Measurements from ENCODE around the gene DOCK4. TPM values are rescaled to one million over a fixed set of nuclear protein-coding genes. Genes with fewer than 3 reads are reported as not detected.

DOCK4 gene
- total and polyA plus RNA-seq, 5 donors from 2014 or later = 0.44 TPM; not detected in 4

DNA sequence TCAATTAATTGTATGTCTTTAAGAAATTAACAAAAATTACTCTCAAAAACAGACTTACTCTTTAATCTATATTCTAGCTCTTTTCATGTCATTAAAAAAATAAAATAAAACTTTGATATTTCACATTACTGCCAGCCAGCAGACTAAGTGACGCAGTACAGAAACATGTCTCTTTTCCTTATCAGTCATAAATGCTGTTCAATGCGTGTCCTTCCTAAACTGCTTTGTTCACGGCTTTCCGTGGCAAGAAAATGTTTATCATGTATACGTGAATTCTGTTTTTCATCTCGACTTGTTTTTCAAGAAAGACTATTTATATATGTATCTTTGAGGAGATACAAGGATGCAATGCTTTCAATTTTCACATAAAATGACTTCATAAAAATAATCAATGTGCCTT, 182.4 kb downstream of the DOCK4 start:
- Histone ChIP-seq H3K36me3 (ENCODE audit: control insufficient read depth, insufficient read depth, low read length) (no peaks in the 10 kb centered on the region), H3K4me3 (ENCODE audit: low read depth, low read length) (no peak overlapping the region), H3K27me3 (ENCODE audit: control insufficient read depth, insufficient read depth, low read length) (no peaks in the 10 kb centered on the region), H3K9me3 (ENCODE audit: control insufficient read depth in 2 of 2, low read length in 2 of 2) (no peaks in the 10 kb centered on the region), H3K27ac (ENCODE audit: insufficient read depth, low read length, poor library complexity, severe bottlenecking) (no peak overlapping the region), H3K4me1 (ENCODE audit: control insufficient read depth, insufficient read depth, low read length, poor library complexity, severe bottlenecking) (no peaks in the 10 kb centered on the region)
- Mint-ChIP-seq H3K36me3 (no peaks in the 10 kb centered on the region), H3K4me1 (no peaks in the 10 kb centered on the region), H3K9me3 (peaks cover 0 to 3% (median 0%) of the 10 kb centered on the region in 7 donors), H3K27me3 (peaks cover 4% of the 10 kb centered on the region), H3K27ac (no peak overlapping the region), H3K4me3 (no peak overlapping the region)
- DNase-seq = no peak
- ATAC-seq (ENCODE audit: low read depth in 2 of 2) = no peak

DNA sequence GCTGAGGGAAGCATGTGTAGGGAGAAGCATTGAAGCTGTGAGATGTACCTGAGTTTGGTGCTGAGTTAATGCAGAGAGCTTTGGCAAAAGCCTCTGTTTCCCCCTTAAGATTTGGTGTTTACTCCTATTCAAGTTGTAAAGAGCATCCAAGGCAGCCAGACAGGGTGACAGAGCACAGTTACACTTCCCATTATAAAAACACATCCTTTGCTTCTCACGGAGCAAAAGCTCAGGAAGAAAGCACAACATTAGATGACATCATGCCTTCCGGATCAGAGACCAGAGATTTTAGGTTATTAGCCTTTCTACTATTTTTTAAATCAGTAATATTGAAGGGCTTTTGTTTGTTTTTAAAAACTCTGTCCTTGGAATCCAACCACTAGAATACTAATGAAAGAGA, 182.9 kb downstream of the DOCK4 start:
- DNase-seq = no peak
- no peak overlapping the region for H3K27ac ChIP-seq (ENCODE audit: insufficient read depth, low read length, poor library complexity, severe bottlenecking)
- H3K27me3 Mint-ChIP-seq = peaks cover 4% of the 10 kb centered on the region
- no peaks in the 10 kb centered on the region for H3K9me3 ChIP-seq (ENCODE audit: control insufficient read depth in 2 of 2, low read length in 2 of 2)
- no peak overlapping the region for H3K4me3 ChIP-seq (ENCODE audit: low read depth, low read length)
- no peaks in the 10 kb centered on the region for H3K4me1 Mint-ChIP-seq
- no peaks in the 10 kb centered on the region for H3K4me1 ChIP-seq (ENCODE audit: control insufficient read depth, insufficient read depth, low read length, poor library complexity, severe bottlenecking)
- ATAC-seq (ENCODE audit: low read depth in 2 of 2) = no peak
- no peaks in the 10 kb centered on the region for H3K27me3 ChIP-seq (ENCODE audit: control insufficient read depth, insufficient read depth, low read length)
- H3K36me3 ChIP-seq (ENCODE audit: control insufficient read depth, insufficient read depth, low read length) = no peaks in the 10 kb centered on the region
- H3K9me3 Mint-ChIP-seq = peaks cover 0 to 3% (median 0%) of the 10 kb centered on the region in 7 donors
- H3K36me3 Mint-ChIP-seq = no peaks in the 10 kb centered on the region
- H3K27ac Mint-ChIP-seq = no peak overlapping the region
- H3K4me3 Mint-ChIP-seq = no peak overlapping the region

DNA sequence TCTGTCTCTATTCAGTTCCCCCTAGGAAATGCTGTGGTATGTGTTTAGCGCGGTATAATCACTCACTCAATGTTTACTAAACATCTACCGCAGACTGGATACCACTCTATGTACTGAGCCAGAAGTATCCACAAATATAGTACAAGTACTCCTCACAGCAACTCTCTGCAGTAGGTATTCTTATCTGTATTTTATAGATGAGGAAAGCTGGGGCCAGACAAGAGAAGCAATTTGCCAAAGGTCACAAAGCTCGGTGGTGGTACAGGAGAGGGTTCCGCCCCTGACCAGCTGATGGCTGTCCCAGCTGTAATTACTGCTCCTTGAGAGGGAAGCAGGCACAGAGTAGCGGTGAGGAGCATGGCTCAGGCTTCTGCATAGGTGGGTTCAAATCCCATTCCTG, 184.1 kb downstream of the DOCK4 start:
- Mint-ChIP-seq H3K36me3 (no peaks in the 10 kb centered on the region), H3K27me3 (peaks cover 4% of the 10 kb centered on the region), H3K9me3 (peaks cover 0 to 3% (median 0%) of the 10 kb centered on the region in 7 donors), H3K4me1 (no peaks in the 10 kb centered on the region), H3K27ac (no peak overlapping the region), H3K4me3 (no peak overlapping the region)
- H3K4me1 ChIP-seq (ENCODE audit: control insufficient read depth, insufficient read depth, low read length, poor library complexity, severe bottlenecking) = no peaks in the 10 kb centered on the region
- H3K36me3 ChIP-seq (ENCODE audit: control insufficient read depth, insufficient read depth, low read length) = no peaks in the 10 kb centered on the region
- DNase-seq (no peak), ATAC-seq (ENCODE audit: low read depth in 2 of 2) (no peak)
- H3K27me3 ChIP-seq (ENCODE audit: control insufficient read depth, insufficient read depth, low read length) = no peaks in the 10 kb centered on the region
- H3K9me3 ChIP-seq (ENCODE audit: control insufficient read depth in 2 of 2, low read length in 2 of 2) = no peaks in the 10 kb centered on the region
- H3K4me3 ChIP-seq (ENCODE audit: low read depth, low read length) = no peak overlapping the region
- H3K27ac ChIP-seq (ENCODE audit: insufficient read depth, low read length, poor library complexity, severe bottlenecking) = no peak overlapping the region

DNA sequence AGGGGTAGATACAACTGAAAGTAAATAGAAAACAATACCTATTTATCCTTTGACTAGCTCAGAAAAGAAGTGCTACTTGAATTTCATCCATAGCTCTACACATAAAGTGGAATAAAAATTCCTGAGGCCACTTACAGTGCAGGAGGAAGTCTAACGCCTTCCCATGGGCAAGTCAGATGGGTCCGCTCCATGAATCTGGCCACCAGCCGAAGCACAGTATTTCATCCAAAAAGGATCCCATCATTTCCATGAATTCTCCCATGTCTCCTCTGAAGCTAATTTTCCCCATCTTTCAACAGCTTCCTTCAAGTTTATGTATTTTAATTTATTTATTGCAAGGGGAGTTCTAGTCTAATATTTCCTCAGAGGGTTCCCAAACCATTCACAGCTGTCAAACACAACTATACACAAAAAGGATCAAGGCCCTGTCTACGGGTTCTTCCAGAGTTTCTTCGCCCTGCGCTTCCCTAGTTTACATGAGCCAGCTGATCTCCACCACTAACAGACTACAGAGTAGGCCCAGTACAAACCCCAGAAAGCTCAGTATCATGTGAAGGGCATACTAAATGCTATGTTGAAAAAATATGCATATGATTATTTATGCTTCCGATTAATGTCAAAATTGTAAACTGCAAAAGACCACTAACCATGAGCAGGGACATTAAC, 184.7 kb downstream of the DOCK4 start:
- H3K9me3 ChIP-seq (ENCODE audit: control insufficient read depth in 2 of 2, low read length in 2 of 2) = no peaks in the 10 kb centered on the region
- no peaks in the 10 kb centered on the region for H3K4me1 Mint-ChIP-seq
- peaks cover 4% of the 10 kb centered on the region for H3K27me3 Mint-ChIP-seq
- ATAC-seq (ENCODE audit: low read depth in 2 of 2) = no peak
- H3K27ac ChIP-seq (ENCODE audit: insufficient read depth, low read length, poor library complexity, severe bottlenecking) = no peak overlapping the region
- no peak overlapping the region for H3K4me3 Mint-ChIP-seq
- no peak overlapping the region for H3K4me3 ChIP-seq (ENCODE audit: low read depth, low read length)
- H3K9me3 Mint-ChIP-seq = peaks cover 0 to 3% (median 0%) of the 10 kb centered on the region in 7 donors
- DNase-seq = no peak
- no peak overlapping the region for H3K27ac Mint-ChIP-seq
- H3K36me3 Mint-ChIP-seq = no peaks in the 10 kb centered on the region
- H3K4me1 ChIP-seq (ENCODE audit: control insufficient read depth, insufficient read depth, low read length, poor library complexity, severe bottlenecking) = no peaks in the 10 kb centered on the region
- no peaks in the 10 kb centered on the region for H3K36me3 ChIP-seq (ENCODE audit: control insufficient read depth, insufficient read depth, low read length)
- H3K27me3 ChIP-seq (ENCODE audit: control insufficient read depth, insufficient read depth, low read length) = no peaks in the 10 kb centered on the region

DNA sequence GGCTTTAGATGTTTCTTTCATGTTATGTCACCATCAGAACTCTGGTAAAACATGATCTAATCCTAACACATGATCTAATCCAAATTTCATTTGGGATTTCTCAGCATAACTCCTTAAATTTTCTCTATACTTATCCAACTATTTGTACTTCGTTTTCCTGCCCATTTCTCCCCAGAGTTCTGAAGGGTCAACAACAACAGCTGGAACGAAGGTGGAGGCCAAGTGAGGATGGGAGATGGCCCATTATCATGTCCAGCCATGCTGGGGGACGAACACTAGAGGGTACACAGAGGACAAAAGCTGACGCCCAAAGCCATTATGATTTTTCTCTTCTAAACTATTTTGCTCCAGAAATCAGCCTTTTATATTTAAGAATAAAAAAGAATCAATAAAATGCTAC, 185.4 kb downstream of the DOCK4 start:
- H3K36me3 ChIP-seq (ENCODE audit: control insufficient read depth, insufficient read depth, low read length) = no peaks in the 10 kb centered on the region
- no peak overlapping the region for H3K27ac Mint-ChIP-seq
- H3K36me3 Mint-ChIP-seq = no peaks in the 10 kb centered on the region
- H3K4me1 ChIP-seq (ENCODE audit: control insufficient read depth, insufficient read depth, low read length, poor library complexity, severe bottlenecking) = no peaks in the 10 kb centered on the region
- ATAC-seq (ENCODE audit: low read depth in 2 of 2) (no peak), DNase-seq (no peak)
- H3K4me3 Mint-ChIP-seq = no peak overlapping the region
- H3K27ac ChIP-seq (ENCODE audit: insufficient read depth, low read length, poor library complexity, severe bottlenecking) = no peak overlapping the region
- no peaks in the 10 kb centered on the region for H3K4me1 Mint-ChIP-seq
- H3K9me3 ChIP-seq (ENCODE audit: control insufficient read depth in 2 of 2, low read length in 2 of 2) = no peaks in the 10 kb centered on the region
- no peak overlapping the region for H3K4me3 ChIP-seq (ENCODE audit: low read depth, low read length)
- peaks cover 0 to 2% (median 0%) of the 10 kb centered on the region in 7 donors for H3K9me3 Mint-ChIP-seq
- no peaks in the 10 kb centered on the region for H3K27me3 ChIP-seq (ENCODE audit: control insufficient read depth, insufficient read depth, low read length)
- peaks cover under 1% of the 10 kb centered on the region for H3K27me3 Mint-ChIP-seq

DNA sequence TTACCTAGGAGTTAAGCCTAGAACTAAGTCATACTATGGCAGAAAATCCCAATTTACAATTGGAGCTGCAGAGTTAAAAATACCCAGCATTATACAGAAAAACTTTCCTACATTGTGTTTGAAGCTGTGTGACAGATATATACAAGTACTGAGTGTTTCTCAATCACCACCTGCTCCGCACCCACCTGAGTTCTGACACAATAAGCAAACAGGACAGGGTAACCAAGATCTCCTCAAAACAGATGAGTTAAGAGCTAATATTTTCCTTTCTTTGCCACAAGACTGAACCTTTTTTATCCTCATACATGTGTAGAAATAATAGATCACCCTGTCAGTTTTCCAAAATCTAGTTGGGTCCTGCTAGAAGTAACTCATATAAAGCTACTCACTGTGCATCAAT, 186.3 kb downstream of the DOCK4 start:
- no peaks in the 10 kb centered on the region for H3K36me3 Mint-ChIP-seq
- DNase-seq (no peak), ATAC-seq (ENCODE audit: low read depth in 2 of 2) (no peak)
- no peaks in the 10 kb centered on the region for H3K27me3 Mint-ChIP-seq
- H3K4me1 ChIP-seq (ENCODE audit: control insufficient read depth, insufficient read depth, low read length, poor library complexity, severe bottlenecking) = no peaks in the 10 kb centered on the region
- H3K9me3 ChIP-seq (ENCODE audit: control insufficient read depth in 2 of 2, low read length in 2 of 2) = no peaks in the 10 kb centered on the region
- no peaks in the 10 kb centered on the region for H3K36me3 ChIP-seq (ENCODE audit: control insufficient read depth, insufficient read depth, low read length)
- H3K27ac Mint-ChIP-seq = no peak overlapping the region
- H3K4me3 ChIP-seq (ENCODE audit: low read depth, low read length) = no peak overlapping the region
- H3K27me3 ChIP-seq (ENCODE audit: control insufficient read depth, insufficient read depth, low read length) = no peaks in the 10 kb centered on the region
- no peak overlapping the region for H3K4me3 Mint-ChIP-seq
- H3K4me1 Mint-ChIP-seq = no peaks in the 10 kb centered on the region
- H3K27ac ChIP-seq (ENCODE audit: insufficient read depth, low read length, poor library complexity, severe bottlenecking) = no peak overlapping the region
- H3K9me3 Mint-ChIP-seq = peaks cover 0 to 1% (median 0%) of the 10 kb centered on the region in 7 donors

DNA sequence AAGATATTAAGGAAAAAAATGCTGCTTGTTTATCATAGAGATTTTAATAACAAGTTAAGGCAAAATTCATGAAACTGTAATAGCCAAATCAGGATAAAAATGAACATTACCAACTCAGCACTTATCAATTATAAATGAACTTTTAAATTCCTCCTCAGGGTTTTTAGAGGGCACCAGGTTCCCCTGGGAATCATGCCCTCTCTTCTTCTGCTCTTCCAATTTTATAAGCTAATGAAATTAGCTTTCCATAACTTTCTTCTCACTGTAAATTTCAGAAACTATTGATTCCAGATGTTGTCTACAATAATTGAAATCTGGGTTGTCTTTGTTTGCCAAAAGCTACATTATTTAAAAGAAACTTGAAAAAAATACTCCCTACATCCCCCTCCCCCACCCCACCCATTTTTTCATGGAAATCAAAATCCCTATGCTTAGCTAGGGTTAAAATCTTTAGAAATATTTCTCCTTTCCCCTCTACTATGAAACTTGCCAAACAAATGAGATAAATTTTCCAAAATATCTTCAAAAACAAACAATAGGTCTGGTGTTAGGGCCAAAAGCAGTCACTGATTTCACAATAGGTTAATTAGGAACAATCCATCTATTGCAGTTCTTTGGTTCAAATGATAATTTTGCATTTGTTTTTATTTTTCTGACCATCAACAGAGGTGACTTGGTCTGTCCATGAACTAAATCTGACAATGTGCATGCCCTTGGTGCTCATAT, 187.7 kb downstream of the DOCK4 start:
- Mint-ChIP-seq H3K4me1 (no peaks in the 10 kb centered on the region), H3K9me3 (peaks cover 0 to 1% (median 0%) of the 10 kb centered on the region in 7 donors), H3K27ac (no peak overlapping the region), H3K4me3 (no peak overlapping the region), H3K27me3 (no peaks in the 10 kb centered on the region), H3K36me3 (no peaks in the 10 kb centered on the region)
- ATAC-seq (ENCODE audit: low read depth in 2 of 2) = no peak
- Histone ChIP-seq H3K27me3 (ENCODE audit: control insufficient read depth, insufficient read depth, low read length) (no peaks in the 10 kb centered on the region), H3K27ac (ENCODE audit: insufficient read depth, low read length, poor library complexity, severe bottlenecking) (no peak overlapping the region), H3K9me3 (ENCODE audit: control insufficient read depth in 2 of 2, low read length in 2 of 2) (no peaks in the 10 kb centered on the region), H3K4me1 (ENCODE audit: control insufficient read depth, insufficient read depth, low read length, poor library complexity, severe bottlenecking) (no peaks in the 10 kb centered on the region), H3K4me3 (ENCODE audit: low read depth, low read length) (no peak overlapping the region), H3K36me3 (ENCODE audit: control insufficient read depth, insufficient read depth, low read length) (no peaks in the 10 kb centered on the region)
- no peak for DNase-seq

DNA sequence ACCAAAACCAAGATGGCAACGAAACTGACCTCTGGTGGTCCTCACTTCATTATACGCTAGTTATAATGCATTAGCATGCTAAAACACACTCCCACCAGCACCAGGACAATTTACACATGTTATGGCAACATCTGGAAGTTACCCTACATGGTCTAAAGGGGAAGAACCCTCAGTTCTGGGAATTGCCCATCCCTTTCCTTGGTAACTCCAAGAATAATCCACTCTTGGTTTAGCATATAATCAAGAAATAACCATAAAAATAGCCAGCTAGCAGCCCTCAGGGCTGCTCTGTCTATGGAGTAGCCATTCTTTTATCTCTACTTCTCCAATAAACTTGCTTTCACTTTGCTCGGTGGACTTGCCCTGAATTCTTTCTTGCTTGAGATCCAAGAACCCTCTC, 191.1 kb downstream of the DOCK4 start:
- Histone ChIP-seq H3K27ac (ENCODE audit: insufficient read depth, low read length, poor library complexity, severe bottlenecking) (no peak overlapping the region), H3K9me3 (ENCODE audit: control insufficient read depth in 2 of 2, low read length in 2 of 2) (no peaks in the 10 kb centered on the region), H3K4me3 (ENCODE audit: low read depth, low read length) (no peak overlapping the region), H3K4me1 (ENCODE audit: control insufficient read depth, insufficient read depth, low read length, poor library complexity, severe bottlenecking) (no peaks in the 10 kb centered on the region), H3K27me3 (ENCODE audit: control insufficient read depth, insufficient read depth, low read length) (no peaks in the 10 kb centered on the region), H3K36me3 (ENCODE audit: control insufficient read depth, insufficient read depth, low read length) (no peaks in the 10 kb centered on the region)
- Mint-ChIP-seq H3K27ac (no peak overlapping the region), H3K4me3 (no peak overlapping the region), H3K4me1 (no peaks in the 10 kb centered on the region), H3K36me3 (no peaks in the 10 kb centered on the region), H3K9me3 (peaks cover 0 to 3% (median 0%) of the 10 kb centered on the region in 7 donors), H3K27me3 (peaks cover 4% of the 10 kb centered on the region)
- no peak for ATAC-seq (ENCODE audit: low read depth in 2 of 2)
- DNase-seq = no peak
